Frontal cortex (tissue), 4 donors: ENCODE results near the gene VPS25. TPM values are rescaled to one million over a fixed set of nuclear protein-coding genes. Genes with fewer than 3 reads are reported as not detected.
"Not testable (repeated sequence)": the region's sequence is repeated elsewhere in the genome, so short reads cannot be mapped to it uniquely, and the experiment has no call there.

Experiments used
- DNase-seq, 2 donors: peaks; one replicate each; pipeline ENCODE4 v3.0.0; 2012; ENCODE audit warnings: low spot score in 2 of 2
- FAIRE-seq: peaks from 2 replicates; lab custom pipeline; 2012; peaks lifted over from hg19 to GRCh38; lab: Jason Lieb, UNC
- total RNA-seq: library from RNA; depleted of rRNA; stranded (reverse); fragments of >200 nt; gene quantifications from one replicate; pipeline ENCODE4 v1.2.3, GENCODE V29; 2014
- donor health status: control.
- donor health status: control.
- donor health status: control.

The VPS25 gene
- total RNA-seq, 1 donor from 2014 or later = 26.1 TPM

- DNase-seq (no peak), FAIRE-seq (no peak)
Observed at GRCh38 chr17:42766124-42766523, 7.1 kb upstream of the VPS25 start.

DNA sequence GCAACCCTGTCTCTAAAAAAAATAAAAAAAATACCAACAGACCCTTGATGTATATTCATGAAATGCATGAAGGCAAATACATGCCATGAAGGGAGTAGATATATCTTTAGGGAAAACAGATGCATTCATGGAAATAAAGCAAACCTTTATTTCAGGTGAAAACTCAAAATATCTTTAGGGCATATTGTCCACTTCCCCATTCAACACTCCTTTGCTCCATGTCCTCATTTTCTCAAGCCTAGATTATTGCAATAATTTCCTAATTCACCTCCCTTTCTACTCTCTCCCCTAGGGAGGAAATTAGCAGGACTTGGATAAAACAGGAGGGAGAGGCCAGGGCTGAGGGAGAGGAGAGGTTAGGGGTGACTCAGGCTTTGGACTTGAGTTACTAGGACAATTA is 5.7 kb upstream of the VPS25 start:
- DNase-seq = no peak
- FAIRE-seq = no peak

GRCh38 chr17:42768006-42768405 is 5.2 kb upstream of the VPS25 start:
- not testable (repeated sequence) for FAIRE-seq, DNase-seq

GRCh38 chr17:42769964-42770363 is 3.3 kb upstream of the VPS25 start:
- DNase-seq, FAIRE-seq: not testable (repeated sequence)

DNA sequence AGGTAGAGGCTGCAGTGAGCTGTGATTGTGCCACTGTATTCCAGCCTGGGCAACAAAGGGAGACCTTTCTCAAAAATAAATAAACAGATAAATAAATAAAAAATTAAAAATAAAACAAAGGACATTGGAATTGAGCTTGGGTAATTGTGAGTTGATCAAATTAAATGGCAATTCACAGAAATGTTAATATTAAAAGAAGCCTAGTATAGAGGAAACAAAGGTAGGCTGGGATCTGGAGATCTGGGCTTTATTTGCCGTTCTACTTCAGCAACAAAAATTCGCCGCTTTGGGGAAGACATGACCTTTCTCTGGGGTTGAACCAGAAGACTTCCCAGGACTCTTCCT is 332 bp upstream of the VPS25 start:
- DNase-seq (no peak), FAIRE-seq (no peak)

- no peak for DNase-seq
- no peak for FAIRE-seq
Observed at GRCh38 chr17:42774066-42774745, 957 bp downstream of the VPS25 start.

DNA sequence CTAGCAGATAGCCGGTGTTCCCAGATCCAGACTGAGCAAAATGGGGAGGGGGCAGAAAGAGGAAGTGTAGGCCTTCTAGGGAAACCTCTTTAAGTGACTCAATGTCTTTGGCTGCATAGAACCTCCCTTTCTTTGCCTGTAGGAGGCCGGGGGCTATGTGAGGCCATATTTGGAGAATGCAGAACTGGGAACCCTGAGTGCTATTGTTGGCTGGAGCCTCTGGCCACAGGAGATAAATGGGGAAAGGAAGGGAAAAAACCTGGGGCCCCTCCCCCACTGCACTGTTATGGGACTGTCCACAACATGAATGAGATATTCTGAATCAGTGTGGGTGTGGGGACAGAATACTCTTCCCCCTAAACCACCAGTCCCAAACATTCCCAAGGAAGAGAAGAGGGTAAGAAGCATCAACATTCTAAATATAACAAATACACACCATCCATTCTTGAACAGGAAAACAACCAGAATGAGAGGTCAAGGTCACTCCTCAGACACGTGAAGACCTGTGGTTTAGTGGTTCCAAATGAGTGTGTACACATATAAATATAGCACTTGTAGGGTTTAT is 2.4 kb downstream of the VPS25 start:
- FAIRE-seq (no peak), DNase-seq (no peak)

DNA sequence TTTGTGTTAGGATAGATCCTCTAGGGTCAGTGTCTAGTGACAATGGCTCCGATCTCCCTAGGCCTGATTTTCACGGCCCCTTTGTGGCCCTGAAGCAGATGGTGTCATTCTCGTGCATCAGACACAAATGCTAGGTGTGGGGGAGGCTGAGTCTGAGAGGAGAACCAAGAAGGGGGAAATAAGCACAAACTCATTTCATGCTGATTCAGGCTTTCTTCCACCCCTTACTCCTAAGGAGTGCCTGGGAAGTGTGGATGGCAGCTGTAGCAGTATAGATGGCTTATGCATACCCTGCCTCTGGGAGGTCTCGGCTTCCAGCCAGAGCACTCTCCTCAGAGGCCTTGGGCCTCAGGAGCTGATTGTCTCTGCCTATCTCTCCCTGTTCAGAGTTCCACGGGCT is 5.3 kb downstream of the VPS25 start:
- DNase-seq (no peak), FAIRE-seq (no peak)

- FAIRE-seq = no peak
Observed at GRCh38 chr17:42779304-42779935, 6.2 kb downstream of the VPS25 start.

DNA sequence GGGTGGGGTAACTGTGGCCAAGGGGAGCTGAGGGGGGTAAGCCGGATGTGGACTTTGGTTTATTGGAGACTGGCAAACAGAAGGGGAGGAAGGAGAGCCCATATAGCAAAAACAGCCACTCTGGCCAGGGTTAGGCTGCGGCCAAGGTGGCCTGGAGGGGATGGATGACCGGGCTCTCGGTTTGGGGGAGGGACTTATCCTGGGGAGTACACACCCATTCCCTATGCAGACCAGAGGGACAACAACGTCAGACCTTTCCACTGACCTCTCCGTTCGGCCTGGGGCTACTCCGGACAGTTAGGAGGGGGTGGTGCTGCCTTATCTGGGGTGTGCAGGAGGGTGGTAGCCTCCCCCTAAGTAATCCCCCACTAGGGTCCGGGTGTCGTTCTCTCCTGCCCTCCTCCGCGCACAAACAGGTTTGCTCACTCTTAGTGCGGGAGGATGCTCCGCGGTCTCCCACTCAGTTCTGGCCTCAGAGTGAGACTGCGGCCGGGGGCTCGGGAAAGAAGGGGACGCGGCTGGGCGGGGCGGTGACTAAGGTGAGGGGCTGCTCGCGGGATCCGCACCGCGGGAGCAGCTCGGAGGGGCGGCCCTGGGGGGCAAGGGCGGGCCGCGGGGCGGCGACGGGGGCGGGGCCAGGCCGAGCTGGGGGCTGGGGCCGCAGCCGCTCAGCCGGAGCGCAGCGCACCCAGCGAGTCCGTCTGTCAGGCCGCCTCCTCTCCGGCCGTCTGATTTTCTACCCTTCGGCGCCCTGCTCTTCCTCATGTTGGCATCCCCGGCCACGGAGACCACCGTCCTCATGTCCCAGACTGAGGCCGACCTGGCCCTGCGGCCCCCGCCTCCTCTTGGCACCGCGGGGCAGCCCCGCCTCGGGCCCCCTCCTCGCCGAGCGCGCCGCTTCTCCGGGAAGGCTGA is 6.9 kb downstream of the VPS25 start, which contains the start of gene WNK4:
WNK4 (plus strand) TSS at position 675 of the 915 bp plus-strand sequence; CDS start at position 764, 89 bp downstream.
- FAIRE-seq = no peak
- DNase-seq = no peak

More at GRCh38 chr17:42779304-42779935, 6.2 kb downstream of the VPS25 start:
- no peak for DNase-seq

GRCh38 chr17:42780851-42781638 is 7.8 kb downstream of the VPS25 start:
- no peak for FAIRE-seq
- DNase-seq = no peak

GRCh38 chr17:42781639-42782165 is 8.5 kb downstream of the VPS25 start:
- no peak for FAIRE-seq
- no peak for DNase-seq

GRCh38 chr17:42782166-42783061 is 9.2 kb downstream of the VPS25 start:
- FAIRE-seq (no peak), DNase-seq (no peak)

DNA sequence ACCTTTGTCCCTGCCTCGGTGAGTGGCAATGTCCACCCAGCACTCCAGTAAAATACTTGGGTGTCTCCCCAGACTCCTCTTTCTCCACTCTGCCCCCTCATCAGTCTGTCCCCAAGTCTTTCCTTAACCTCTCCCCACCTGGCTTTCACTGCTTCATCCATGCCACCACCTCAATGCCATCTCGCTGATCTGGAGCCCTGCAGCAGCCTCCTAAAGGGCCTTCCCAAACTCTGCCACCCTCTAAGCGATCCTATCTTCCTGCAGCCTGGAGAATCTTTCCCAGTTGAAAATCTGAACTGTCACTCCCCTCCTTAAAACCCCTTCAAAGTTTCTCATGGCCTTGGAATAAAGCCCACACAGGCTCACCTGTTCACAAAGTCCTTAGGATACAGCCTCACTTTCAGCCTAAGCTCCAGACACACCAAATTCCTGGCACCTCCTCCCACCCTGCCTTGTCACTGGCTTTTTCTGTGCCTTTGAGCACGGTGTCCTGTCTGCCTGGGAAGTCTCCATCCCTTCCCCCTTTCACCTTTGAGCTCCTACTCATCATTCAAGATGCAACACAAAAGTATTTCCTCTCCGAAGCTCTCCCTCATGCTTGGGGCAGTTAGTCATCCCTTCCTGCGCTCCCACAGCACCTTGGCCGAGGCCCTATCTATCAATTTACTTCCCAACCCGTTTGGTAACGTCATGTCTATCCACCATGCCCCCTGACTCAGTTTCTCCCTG is 10.0 kb downstream of the VPS25 start:
- DNase-seq = no peak
- FAIRE-seq = no peak

DNA sequence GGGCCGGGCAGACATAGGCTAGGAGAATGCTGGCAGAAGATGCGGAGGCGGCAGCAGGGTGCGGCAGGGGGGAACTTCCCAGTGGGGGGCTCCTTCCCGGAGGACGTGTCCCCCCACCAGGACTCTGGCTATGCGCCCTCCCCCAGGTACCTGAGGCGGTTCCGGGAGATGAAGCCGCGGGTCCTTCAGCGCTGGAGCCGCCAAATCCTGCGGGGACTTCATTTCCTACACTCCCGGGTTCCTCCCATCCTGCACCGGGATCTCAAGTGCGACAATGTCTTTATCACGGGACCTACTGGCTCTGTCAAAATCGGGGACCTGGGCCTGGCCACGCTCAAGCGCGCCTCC is 10.5 kb downstream of the VPS25 start:
- no peak for FAIRE-seq
- no peak for DNase-seq

GRCh38 chr17:42784409-42784808 is 11.2 kb downstream of the VPS25 start:
- FAIRE-seq = no peak
- no peak for DNase-seq

- no peak for FAIRE-seq
Observed at GRCh38 chr17:42784811-42785592, 11.8 kb downstream of the VPS25 start.

More at GRCh38 chr17:42784811-42785592, 11.8 kb downstream of the VPS25 start:
- no peak for DNase-seq
